Stimulated activated naive CD4-positive, alpha-beta T cell treated with Interleukin-2 at 50 U/mL for 16 hours (primary cell): ENCODE measurements around the gene SIRPA.

Experiments used
- DNase-seq: peaks from one replicate; lab custom pipeline; 2025; lab: John Stamatoyannopoulos, UW

SIRPA gene

DNA sequence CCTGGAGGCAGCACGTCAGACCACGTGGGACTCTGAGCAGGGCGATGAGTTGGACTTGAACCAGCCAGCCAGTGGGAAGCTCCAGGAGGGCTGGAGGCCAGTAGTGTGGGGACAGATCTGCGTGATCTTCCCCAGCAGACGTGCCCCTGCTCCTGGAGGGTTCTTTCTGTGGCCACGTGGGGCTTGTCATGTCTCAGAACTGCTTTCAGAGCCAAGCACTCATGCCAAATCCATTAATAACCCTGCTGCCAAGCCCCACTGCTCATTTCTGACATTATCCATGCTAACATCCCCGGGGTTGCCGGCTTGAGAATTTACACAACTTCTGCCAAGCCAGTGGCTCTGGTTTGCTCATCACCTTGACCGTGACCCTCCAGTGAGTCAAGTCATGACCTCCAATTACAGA is 38.3 kb downstream of the SIRPA start:
- DNase-seq = no peak

DNA sequence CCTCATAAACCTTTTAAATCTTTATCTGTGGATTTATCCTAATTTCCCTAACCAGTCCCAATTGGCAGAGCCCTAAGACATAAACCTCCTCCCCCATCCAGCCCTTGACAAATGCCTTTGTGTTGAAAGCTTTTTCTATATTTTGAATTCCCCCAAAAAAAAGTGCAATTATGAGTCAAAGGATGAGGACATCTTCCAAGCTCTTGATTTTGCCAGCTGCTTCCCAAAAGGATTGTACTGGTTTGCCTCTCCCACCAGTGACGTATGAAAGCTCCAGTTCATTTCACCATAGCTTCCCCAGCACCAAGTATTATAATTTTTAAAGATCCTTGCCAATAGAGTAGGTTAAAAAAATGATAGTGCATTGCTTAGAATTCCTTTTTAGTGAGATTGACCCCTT is 38.9 kb downstream of the SIRPA start:
- DNase-seq = no peak

DNA sequence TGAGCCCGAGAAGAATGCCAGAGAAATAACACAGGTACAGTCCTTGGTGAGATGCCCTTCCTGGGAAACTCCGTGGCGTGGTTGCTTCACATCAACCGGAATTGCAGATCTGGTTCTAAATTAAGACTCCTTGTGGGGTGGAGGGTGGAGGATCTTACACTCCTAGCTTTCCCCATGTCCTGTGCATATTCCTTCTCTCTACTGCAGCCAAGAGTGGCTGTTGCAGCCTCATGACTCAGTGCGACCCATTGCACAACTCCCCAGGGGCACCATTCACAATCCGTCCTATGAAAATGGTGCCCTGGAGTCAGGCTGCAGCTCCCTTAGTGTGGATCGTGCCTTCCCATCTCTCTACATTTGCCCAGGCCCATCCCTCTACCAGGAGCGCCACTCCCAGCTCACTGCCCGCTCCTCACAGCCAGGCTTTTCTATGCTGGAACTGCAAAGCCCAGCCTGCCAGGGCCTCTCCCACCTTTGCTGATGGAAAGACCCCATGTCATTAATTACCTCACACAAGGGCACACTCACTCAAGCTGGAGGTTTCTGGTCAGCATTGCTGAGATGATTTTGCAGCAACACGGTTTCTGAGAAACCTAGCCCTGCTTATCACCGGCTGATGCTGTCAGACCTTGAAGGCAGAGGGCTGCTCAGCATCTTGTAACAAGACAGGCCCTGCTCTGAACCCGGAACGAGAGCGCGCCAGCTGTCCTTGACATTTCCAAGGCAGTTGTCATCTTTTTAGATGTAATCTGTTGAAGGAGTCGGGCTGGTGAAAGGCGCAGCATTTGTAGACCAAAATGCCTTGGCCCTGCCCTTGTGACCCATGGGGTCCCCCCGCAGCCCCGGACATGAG is 39.7 kb downstream of the SIRPA start:
- DNase-seq = no peak

DNA sequence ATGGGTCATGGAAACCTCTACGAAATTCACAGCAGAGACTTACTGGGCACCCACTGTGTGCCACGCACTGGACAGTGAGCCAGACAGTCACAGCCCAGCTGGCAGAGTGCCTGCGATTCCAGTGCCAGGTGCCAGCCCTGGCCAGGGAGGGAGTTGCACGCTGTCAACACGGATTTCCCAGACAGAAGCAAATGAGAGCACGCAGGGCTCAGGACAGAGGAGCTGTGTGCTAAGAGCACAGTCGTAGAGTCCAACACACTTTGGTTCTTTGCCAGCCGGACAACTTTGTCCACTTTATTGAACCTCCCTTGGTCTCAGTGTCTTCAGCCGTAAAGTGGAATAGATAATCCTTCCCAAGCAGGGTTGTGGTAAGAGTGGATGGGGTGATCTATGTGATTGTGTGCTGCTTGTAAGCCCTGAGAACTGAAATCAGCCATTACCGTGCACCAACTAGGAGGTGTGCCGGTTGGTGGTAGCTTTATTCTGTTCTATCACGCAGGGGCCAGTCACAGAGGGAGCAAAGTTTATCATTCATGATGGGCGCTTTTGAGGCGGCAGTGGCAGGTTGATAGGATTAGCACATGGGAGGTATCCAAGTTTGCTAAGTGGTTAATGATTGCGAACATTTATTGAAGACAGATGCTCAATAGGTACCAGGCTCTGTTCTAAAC is 40.6 kb downstream of the SIRPA start:
- DNase-seq = no peak

DNA sequence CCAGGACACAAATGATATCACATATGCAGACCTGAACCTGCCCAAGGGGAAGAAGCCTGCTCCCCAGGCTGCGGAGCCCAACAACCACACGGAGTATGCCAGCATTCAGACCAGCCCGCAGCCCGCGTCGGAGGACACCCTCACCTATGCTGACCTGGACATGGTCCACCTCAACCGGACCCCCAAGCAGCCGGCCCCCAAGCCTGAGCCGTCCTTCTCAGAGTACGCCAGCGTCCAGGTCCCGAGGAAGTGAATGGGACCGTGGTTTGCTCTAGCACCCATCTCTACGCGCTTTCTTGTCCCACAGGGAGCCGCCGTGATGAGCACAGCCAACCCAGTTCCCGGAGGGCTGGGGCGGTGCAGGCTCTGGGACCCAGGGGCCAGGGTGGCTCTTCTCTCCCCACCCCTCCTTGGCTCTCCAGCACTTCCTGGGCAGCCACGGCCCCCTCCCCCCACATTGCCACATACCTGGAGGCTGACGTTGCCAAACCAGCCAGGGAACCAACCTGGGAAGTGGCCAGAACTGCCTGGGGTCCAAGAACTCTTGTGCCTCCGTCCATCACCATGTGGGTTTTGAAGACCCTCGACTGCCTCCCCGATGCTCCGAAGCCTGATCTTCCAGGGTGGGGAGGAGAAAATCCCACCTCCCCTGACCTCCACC is 42.2 kb downstream of the SIRPA start:
- no peak for DNase-seq

DNA sequence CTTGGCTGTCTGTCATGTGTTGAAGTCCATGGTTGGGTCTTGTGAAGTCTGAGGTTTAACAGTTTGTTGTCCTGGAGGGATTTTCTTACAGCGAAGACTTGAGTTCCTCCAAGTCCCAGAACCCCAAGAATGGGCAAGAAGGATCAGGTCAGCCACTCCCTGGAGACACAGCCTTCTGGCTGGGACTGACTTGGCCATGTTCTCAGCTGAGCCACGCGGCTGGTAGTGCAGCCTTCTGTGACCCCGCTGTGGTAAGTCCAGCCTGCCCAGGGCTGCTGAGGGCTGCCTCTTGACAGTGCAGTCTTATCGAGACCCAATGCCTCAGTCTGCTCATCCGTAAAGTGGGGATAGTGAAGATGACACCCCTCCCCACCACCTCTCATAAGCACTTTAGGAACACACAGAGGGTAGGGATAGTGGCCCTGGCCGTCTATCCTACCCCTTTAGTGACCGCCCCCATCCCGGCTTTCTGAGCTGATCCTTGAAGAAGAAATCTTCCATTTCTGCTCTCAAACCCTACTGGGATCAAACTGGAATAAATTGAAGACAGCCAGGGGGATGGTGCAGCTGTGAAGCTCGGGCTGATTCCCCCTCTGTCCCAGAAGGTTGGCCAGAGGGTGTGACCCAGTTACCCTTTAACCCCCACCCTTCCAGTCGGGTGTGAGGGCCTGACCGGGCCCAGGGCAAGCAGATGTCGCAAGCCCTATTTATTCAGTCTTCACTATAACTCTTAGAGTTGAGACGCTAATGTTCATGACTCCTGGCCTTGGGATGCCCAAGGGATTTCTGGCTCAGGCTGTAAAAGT is 43.5 kb downstream of the SIRPA start:
- no peak for DNase-seq

DNA sequence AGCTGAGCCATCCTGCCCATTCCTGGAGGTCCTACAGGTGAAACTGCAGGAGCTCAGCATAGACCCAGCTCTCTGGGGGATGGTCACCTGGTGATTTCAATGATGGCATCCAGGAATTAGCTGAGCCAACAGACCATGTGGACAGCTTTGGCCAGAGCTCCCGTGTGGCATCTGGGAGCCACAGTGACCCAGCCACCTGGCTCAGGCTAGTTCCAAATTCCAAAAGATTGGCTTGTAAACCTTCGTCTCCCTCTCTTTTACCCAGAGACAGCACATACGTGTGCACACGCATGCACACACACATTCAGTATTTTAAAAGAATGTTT is 44.0 kb downstream of the SIRPA start:
- no peak for DNase-seq

DNA sequence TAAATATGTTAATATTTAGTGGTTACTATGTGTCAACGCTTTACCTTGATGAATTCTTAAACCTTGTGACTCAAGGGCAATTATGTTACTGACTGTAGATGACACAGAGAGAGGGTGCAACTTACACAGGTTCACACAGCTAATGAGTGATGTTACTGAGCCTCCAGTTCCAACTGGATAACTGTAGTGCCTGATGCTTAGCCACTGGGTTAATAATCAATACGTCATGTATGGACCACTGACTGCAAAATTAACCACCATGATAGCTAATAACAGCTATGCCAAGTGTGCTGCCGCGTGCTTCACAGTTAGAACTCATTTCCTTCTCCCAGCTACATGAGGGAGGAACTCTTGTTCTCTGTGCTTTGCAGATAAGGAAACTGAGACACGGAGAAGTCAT is 45.4 kb downstream of the SIRPA start:
- no peak for DNase-seq

DNA sequence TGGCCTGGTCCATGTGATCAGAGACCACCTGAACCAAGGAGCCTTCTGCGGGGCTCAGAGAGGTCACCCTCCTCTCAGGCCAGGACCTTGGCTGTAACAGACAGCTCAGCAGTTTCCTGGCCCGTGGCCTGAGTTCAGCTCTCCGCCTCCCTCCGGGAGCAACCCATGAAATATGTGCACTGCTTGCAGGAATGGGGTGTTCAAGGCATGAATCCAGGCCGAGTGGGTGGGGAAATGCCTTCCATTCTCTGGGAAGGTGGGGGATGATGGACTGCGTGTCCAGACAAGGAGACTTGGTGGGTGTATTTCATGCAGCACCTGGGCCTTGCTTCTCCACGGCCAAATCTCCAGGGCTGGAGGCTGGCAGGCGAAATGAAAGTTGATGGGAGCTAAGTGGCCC is 46.0 kb downstream of the SIRPA start:
- no peak for DNase-seq

DNA sequence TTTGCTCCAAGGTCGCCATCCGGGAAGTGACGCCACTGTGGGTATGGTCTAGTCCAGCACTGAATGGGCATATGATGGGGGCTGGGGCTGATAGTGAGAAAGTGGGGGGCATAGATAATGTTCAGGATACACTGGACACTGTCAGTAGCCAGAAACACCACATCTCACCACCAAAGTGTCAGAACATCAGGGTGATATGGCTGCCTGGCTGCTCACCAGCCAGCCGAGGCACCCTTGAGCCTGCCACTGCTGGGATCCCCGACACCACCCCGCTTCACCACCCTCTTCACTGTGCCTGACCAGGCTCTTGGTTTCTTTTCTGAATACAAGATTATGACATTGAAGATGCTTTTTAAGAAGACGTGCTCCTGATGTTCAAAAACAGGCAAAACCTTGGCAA is 46.9 kb downstream of the SIRPA start:
- no peak for DNase-seq

DNA sequence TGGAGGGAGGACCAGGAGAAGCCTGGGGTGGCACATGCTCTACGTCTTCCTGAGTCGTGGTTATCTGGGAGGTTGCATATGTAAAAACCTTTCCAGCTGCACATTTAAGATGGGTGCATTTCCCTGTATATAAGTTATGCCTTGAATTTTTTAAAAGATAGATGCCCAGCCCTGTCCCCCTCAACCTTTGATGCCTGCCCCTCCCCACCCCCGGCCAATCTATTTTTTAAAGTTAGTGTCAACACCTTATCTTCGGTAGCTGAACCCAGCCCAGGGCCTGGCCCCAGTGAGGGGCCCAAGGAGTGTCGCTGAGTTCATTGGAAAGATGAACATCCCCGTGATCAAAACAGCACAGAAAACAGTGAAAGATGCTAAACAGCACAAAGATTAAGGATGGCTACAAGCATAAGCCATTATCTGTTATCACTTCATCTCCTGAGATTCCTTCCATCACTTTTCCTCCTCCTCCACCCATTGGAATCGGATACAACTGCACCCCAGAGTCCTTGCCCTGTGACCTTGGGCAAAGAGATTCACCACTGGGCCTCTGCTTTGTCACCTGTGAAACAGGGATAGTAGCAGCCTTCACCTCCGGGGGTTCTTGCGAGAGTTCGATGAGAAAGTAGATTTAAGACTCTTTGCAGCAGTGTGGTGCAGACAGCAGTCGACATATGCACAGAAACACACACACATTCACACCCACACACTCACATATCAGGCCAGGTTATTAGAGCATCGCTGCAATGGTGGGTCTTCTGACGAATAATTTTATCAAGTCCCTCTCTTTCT is 47.5 kb downstream of the SIRPA start:
- no peak for DNase-seq

DNA sequence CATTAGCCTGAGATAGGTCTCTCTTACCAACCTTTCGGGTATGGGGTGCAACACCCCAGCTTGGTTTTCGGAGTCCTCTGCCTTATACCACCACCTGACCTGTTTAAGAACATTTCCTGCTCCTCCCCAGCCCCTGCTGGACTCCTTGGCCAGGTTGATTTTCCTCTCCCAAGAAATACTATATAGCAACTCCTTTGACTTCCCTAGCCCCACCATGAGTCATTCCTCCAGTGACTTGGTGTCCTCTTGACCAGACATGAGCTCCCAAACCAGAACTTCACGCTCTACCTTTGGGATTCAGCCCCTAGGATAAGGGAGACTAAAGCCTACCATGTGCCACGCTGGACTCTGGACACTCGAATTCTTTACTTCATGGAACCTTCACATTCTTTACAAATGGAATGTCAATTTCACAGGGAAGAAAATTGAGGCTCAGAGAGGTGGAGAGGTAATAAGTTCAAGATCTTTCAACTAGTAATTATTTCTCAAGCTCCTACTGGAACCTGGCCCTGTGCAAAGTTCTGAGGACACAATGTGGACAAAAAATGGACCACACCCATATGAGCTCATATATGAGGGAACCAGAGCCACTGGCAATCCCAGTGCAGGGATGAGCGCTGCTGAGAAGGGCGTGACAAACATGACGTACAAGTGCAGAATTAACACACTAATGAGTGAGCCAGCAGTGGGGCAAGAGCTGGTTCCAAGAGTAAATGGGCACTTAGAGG is 48.2 kb downstream of the SIRPA start:
- DNase-seq = no peak

DNA sequence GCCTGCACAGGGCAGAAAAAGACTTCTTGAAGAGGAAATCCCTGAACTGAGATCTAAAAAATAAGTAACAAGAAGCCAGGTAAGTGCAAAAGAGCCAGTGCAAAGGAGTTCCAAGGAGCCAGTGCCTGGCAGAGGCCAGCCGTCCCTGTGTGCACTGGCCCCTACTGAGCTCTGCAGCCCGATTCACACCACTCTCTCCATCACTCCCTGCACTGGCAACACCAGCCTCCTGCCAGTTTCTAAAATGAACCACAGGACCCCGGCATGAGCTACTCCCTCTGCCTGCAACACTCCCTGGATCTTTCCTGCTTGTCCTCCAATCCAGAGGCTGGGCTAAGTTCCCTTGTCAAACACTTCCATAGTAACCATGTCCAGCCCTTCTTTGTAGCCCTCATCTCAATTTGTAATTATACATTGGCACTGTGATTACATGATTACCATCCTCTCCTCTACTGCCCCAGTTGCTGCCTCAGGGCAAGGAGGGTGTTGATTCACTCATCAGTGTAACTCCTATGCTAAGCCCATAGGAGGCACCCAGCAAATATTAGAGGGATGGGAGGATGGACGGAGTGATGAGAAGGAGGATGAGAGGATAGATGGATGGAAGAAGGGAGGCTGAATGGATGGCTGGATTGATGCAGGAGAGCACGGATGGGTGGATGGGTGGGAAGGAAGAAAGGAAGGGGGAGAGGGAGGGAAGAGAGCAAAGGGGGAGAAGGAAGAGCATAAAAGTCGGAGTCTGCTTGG is 49.3 kb downstream of the SIRPA start:
- DNase-seq = no peak

DNA sequence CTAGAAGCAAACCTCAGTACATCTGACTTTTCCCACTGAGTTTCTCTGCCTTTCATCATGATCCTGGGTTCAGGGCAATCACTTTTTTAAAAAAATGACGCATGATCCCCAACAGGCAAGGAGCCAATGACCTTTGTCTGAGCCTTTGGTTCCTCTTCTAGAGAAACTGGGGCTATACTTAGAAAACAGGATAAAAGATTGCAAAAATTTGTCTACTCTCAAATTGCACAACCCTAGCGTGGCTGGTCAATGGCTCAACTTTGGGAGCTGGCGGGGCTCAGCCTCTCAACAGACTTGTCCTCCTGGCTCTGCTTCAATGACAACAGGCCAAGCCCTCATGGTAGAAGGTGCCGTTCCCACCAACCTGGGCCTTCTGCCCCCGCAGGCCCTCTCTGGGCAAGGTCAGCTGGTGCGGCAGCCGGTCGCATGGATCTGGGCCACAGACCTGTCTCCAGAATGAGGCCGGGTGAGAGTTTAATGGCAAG is 50.0 kb downstream of the SIRPA start:
- no peak for DNase-seq

DNA sequence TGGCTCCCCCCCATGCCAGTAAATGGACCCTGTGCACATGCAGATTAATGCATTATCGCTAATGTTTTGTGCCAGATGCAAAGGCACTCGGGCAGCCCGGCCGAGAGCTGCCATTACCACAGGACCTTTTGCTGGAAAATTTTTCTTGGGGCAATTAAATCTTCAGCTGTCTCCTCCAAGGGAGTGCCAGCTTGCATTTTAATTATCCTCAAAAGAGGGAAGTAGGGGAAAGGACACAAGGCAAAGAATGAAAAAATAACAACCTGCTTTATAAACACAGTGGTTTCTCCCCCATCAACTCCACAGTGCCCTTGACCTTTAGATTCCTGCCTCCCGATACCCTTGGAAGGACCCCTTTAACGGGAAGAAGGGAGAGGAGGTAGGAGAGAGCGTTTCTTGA is 50.5 kb downstream of the SIRPA start:
- no peak for DNase-seq

DNA sequence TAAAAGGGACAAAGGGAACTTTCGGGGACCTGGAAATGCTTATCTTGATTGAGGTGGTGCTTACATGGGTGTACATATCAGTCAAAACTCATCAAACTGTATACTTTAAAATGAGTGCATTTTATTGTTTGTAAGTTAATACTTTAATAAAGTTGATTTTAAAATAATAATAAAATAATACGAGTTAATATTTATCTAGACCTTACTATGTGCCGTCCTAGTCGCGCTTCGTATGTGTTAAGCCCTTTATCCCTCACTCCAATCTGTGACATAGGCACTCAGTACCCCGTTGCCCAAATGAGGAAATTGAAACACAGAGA is 51.2 kb downstream of the SIRPA start:
- DNase-seq = no peak

DNA sequence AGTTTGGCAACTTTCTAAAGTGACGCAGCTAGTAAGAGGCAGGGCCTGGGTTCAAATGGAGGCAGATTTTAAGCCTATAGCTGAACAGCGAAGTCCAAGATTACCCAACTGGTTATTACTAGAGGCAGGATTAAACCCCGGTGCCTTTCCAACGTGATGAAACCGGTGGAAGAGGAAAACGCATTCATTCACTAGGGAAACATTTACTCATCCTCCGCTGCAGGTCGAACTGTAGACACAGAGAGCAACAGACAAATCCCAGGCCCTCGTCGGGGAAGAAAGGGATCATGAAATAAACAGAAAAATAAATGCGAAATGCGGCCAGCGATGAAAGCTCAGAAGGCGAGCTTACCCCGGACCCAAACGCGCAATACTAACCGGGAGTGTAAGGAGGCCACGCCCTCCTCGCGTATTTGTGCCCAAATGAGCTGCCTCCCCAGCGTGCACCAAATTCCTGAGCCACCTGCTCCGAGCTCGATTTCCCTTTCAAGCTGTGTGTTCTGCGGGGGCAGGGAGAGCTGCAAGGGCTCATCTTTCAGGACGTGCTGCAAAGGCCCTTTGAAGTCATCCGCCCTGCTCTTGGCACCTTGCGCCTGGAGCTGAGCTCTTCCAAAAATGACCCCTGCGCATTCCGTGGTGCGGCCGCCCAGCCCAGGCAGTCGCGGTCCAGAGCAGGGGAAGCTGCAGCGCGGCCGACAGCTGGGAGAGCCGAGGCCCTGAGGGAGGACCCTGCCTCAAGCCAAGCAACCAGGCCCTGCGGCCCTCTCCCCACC is 51.7 kb downstream of the SIRPA start:
- no peak for DNase-seq

DNA sequence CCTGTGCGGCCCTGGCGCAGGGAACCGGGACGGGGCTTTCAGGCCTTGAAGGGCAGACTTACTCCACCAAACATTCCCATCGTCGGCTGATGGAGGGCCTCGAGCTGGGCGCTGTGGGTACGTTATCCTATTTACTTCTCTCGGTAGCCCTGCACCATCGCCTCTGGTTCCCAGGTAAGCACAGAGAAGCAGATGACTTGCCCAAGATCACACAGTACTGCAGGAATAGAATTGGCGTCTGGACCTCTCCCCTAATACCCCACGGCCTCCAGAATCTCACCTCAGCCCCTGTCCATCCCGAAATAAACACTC is 52.3 kb downstream of the SIRPA start:
- no peak for DNase-seq

DNA sequence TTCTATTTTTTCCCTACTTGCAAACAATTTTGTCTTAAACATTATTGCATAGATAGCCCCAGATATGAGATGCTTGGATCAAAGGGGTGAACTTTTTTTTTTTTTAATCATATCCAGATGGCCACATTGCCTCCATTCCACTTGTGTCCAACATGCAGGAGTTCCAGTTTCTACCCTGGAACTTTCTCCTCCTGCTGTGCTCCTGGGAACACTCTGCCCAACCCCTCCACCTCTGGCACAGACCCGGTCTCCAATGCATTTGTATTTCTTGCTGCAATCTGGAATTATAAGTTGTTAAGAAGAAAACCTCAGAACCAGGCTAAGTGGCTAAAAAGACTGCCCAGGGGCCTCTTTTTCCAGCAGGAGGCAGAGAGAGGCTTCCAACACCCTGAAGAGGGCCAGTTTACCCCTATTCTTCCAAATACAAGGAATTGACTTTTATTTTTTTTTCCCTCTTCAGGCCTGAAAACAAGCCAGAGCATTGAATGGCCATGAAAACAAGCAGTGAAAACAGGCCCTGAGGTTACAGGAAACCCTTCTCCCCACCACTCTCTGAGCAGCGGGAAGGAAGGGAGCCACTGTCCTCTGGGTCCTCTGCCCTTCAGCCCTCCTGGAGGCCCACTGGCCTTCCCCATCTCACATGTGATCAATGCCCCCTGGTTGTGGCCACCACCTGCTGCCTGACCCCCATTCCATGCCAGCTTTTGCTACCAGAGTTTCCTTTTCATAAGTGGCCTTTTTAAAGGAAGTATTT is 54.3 kb downstream of the SIRPA start:
- DNase-seq = no peak
